Measurements from ENCODE around the gene TLR9.

DNA sequence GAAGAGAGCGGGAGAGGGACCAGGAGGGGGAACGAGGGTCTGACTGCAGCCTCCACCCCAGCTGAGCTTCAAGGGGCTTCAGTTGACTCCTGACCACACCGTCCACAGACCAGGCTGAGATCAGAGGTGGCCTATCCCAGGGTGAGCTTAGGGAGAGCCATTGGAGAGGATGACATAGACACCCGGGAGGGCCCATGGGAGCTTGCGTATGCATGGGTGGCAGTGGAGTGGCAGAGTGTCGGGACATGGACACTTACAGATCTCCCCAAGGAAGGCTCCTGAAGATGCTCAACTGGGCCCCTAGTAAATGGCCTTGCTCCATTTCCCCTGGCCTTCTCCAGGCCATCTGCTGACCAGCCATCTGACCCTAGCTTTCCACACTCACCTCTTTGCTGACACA, 40.1 kb downstream of the TLR9 start:
- no peak for TF ChIP-seq POLR2A (IDR thresholded peaks at IDR 0.05; ENCODE audit: low read depth)
- no peak for TF ChIP-seq CTCF (IDR thresholded peaks at IDR 0.05)
- no peak for TF ChIP-seq POLR2AphosphoS5 (IDR thresholded peaks at IDR 0.05)
